ENCODE data around the gene SRD5A3.
"Not testable (repeated sequence)": the region's sequence is repeated elsewhere in the genome, so short reads cannot be mapped to it uniquely, and the experiment has no call there.

SRD5A3 gene

GRCh38 chr4:55346851-55347255, 811 bp downstream of the SRD5A3 start:
- DNase-seq = no peak

DNA sequence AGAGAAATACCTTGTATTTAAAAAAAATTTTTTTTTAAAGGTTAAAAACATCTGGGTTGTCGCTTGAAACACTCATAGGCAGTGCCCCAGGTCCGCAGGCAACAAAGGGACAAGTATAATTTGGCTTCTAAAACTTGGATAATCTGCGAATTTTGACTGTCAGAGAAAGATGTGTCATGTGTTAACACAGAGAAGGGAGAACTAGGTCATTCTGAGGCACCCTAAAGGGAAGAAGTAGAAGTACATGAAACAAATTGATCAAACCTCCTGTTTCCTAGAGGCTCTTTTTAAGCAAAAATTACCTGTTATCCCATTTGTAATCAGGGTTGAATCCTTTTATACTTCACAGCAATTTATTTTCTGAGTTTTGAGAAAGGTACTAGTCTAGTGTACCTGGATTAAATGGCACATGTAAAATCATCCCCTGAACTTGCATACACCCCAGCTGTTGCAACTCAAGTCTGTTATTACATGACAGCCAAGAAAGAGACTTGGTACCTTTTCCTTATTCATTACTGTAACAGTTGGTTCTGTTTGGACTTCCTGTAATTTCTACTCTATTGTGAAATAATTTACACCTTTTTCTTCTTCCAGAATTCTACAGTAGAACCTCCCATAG, 1.7 kb downstream of the SRD5A3 start:
- DNase-seq = peak; percentile 36 to 38

GRCh38 chr4:55348466-55348865, 2.4 kb downstream of the SRD5A3 start:
- no peak for DNase-seq

- peak; percentile 49 to 54 for DNase-seq
Measured at GRCh38 chr4:55350870-55351269, 4.8 kb downstream of the SRD5A3 start.

DNA sequence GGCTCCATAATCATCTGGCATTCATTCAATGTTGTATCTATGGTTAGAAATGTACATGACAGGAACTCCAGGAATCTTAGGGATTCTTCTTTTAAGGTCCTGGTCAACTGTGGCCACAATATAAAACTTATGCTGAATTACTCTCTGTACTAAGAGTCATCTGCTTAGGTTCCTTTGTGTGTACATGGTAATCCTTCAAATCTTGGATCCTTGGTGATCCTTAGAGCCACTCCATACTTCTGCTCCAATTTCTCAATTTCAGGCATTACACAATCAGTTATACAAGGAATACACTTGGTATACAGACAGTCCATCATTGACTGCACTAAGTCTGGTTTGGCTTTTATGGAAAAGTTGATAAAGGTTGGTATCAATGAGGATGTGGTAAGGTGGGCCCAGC, 5.8 kb downstream of the SRD5A3 start:
- no peak for DNase-seq

GRCh38 chr4:55352726-55353125, 6.7 kb downstream of the SRD5A3 start:
- DNase-seq = peak; percentile 41 to 70

- not testable (repeated sequence) for DNase-seq
Measured at GRCh38 chr4:55353228-55353747, 7.2 kb downstream of the SRD5A3 start.

DNA sequence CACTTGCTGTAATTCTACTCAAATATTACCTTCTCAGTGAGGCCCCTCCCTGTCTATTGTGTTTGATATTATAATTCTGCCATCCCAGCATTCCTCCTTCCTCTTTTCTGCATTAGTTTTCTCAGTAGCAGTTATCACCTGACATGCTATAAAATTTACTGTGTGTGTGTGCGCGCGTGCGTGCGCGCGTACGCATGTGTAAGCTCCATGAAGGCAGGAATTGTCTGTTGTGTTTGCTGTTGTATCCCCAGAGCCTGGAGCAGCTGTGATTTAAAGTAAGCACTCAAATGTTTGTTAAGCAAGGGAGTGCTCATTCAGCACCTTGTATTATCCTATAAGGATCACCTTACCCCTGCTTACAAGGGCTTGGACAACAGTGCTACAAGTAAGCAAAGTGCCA, 8.6 kb downstream of the SRD5A3 start:
- no peak for DNase-seq

GRCh38 chr4:55355555-55355954, 9.5 kb downstream of the SRD5A3 start:
- no peak for DNase-seq

GRCh38 chr4:55356991-55357461, 11.0 kb downstream of the SRD5A3 start:
- peak in 1 of 2 donors; percentile 12 for DNase-seq

- no peak for DNase-seq
Measured at GRCh38 chr4:55358246-55358645, 12.2 kb downstream of the SRD5A3 start.

DNA sequence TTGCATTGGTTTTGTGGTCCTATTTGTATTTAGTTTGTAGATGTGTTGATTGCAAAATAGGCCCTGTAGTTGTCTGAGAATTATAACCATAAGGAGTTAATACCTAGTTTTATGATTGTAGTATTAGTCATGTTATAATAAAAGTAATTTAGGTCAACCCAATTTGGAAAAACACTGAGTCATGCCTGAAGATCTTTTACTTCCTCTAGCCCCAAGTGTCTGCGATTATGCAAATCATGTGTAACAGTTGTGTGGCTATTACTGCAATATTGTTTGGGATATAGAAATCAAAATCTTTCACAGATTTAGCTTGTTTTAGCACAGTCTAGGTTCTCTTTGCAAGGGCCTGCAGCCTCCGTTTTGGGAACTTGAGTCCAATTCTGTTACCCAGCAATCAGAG, 12.6 kb downstream of the SRD5A3 start:
- DNase-seq = peak; percentile 82 to 97

DNA sequence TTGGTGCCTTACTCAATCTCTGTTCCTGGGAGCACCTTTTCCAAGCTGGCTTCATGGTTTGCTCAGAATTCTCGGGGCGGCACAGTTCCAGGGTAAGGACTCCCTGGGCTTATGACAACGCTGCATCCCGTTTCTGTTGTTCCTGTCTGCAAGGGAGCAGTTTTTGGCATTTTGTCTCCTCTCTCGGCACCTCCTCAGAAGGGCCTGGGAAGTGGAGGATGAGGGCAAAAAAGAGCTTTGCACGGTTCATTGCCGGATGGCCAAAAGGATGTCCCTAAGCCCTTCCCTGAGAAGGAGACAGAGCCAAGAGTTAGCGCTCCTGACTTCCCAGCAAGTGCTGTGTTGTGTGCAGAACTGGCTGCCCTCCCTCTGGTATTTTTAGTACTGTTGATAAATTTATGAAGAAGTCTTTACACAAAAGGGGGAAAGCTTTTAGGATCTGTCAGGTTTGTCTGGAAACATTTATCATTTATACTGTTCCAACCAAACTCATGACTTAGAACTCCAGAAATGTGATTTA, 13.4 kb downstream of the SRD5A3 start:
- no peak for DNase-seq

GRCh38 chr4:55362938-55363337, 16.9 kb downstream of the SRD5A3 start:
- DNase-seq = not testable (repeated sequence)

DNA sequence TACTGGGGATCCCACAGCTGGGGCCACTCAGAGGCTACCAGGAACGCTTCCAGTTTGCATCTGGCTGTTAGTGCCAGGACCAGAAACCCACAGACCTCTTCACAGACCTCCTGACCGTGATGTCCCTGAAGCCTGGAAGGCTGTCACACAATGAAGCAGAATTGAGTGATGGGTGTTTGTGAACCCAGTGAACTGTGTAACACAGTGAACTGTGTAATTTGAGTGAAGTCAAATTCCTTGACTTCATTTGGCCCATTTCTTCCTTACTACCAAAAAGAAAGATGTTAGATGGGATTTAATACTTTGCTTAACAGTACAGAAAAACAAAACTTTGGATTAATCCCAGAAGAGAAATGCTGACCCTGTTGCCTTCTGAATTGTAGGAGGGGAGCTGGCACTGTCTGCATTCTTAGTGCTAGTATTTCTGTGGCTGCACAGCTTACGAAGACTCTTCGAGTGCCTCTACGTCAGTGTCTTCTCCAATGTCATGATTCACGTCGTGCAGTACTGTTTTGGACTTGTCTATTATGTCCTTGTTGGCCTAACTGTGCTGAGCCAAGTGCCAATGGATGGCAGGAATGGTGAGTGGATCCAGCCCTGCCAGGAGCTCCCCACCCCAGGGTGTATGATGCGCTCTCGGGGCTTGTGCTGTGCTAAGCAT, 17.8 kb downstream of the SRD5A3 start:
- DNase-seq = no peak

GRCh38 chr4:55364691-55365344, 18.8 kb downstream of the SRD5A3 start:
- no peak for DNase-seq

DNA sequence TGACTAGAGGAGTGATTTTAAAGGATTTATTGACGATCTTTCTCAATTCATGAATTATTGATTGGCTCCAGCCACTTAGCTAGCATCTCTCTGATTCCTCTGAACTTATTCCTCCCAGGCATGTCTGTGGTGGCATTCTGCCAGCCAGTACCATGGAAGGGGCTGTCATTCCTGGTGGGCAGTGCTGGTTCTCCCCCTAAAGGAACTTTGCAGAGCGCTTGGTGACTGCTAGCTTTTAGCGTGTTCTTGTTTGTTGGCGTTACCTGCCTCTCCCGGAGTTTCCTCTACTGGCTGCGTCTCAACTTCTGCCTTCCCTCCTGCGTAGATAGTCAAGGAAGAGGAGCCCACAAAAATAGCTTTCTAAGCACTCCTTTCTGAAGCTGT, 19.3 kb downstream of the SRD5A3 start:
- DNase-seq = no peak

DNA sequence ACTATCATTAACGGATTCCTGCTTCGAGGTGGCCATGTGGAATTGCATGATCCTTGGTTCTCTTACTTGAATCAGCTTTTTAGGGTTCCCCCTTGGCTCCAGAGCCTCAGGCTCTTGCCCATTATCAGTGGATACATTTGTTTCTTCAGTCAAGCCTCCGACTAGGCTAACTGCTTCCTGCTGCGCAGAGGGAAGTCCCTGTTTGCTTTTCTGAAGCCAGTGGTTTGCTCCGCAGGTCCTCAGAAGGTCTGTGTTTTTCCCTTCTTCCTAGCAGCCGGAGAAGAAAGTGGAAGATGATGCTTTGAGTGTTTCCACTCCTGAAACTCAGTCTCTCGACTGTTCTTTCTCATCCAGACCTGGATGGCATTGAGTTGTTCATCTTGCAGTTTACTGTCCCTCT, 20.6 kb downstream of the SRD5A3 start:
- DNase-seq = no peak

GRCh38 chr4:55367084-55367722, 21.2 kb downstream of the SRD5A3 start:
- DNase-seq = no peak

DNA sequence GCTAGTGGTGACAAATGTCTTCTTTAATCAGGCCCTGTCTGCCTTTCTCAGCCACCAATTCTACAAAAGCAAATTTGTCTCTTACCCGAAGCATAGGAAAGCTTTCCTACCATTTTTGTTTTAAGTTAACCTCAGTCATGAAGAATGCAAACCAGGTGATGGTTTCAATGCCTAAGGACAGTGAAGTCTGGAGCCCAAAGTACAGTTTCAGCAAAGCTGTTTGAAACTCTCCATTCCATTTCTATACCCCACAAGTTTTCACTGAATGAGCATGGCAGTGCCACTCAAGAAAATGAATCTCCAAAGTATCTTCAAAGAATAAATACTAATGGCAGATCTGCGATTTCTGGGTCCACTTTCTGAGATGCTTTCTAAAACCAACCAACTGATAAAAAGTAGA, 23.9 kb downstream of the SRD5A3 start:
- DNase-seq = no peak

DNA sequence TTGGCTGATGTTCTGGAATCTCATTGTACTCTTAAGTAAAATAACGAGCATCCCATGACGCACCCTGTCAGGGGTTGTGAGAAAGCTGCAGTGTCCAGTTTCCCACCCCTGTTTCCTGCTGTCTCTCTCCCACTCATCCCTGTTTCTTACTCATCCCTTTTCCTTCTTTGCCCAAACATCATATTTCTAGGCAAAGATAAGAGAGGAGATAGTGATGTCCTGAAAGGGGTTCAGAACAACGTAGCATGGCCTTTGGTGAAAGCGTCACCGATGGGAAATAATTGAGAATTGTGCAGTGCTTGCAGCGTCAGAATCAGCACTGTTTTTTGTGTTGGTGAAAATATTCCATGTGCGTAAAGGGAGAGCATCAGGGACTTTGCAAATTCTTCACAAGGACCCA, 26.2 kb downstream of the SRD5A3 start:
- no peak for DNase-seq

DNA sequence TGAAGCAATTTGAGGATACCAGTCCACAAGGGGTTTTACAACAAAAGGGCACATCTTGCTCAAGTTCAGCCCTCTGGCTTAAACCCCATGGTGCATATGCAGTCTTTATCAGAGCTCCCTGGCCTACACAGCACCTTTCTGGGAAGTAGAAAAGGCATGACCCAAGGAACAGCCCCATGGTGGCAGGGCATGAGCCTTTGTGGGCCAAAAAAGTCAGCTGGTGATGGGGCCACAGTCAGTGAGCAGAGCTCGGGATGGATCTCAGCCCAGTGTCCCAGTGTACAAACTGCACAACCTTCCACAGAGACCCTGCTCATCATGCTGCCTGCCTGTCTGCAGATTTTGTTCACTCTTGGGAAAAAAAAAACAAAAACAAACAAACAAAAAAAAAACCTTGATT, 27.4 kb downstream of the SRD5A3 start:
- no peak for DNase-seq

DNA sequence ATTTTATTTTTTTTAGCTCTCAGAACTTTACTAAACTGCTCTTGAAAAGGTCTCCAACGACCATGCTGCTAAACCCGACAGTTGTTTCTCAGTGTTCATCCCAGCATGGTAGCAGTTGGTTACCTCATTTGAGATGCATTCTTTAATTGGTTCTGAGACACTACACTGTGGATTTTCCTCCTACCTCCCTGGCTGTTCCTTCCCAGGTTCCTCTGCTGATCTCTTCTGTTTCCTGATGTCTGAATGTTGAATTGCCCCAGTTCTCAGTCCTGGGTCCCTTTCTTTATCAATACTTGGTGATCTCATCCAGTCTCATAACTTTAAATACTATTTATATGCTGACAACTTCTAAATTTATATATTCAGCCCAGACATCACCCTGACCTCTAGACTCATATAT, 30.7 kb downstream of the SRD5A3 start:
- no peak for DNase-seq

All from inflammatory macrophage (primary cell).